GM12878 (cell line): Measurements from ENCODE around the gene HSPBP1. TPM values are rescaled to one million over a fixed set of nuclear protein-coding genes. Genes with fewer than 3 reads are reported as not detected.

Experiments used
- ATF7 ChIP-seq: fragments of 450-650 bp; IDR thresholded peaks from 2 replicates; pipeline ENCODE4 v1.6.1; 2016; ENCODE audit warnings: low read depth, mild to moderate bottlenecking
- CREM ChIP-seq: IDR thresholded peaks from 2 replicates; pipeline ENCODE4 v1.6.1; 2014; ENCODE audit warnings: antibody characterized with exemption, low read depth
- KDM1A ChIP-seq: fragments of 200-600 bp; sonication (generic); IDR thresholded peaks from 2 replicates; pipeline ENCODE4 v1.6.1; 2016; ENCODE audit warnings: borderline replicate concordance
- ZBED1 ChIP-seq: IDR thresholded peaks from 2 replicates; pipeline ENCODE4 v1.6.1; 2016; ENCODE audit warnings: borderline replicate concordance
- ZNF207 ChIP-seq: fragments of 450-650 bp; IDR thresholded peaks from 2 replicates; pipeline ENCODE4 v1.6.1; 2014; ENCODE audit warnings: antibody characterized with exemption, mild to moderate bottlenecking, borderline replicate concordance
- polyA plus RNA-seq, 11 experiments: library from polyadenylated mRNA; depleted of rRNA in 4 of 11; unstranded in 6 of 11; stranded (reverse) in 5 of 11; fragments of >200 nt; fragmentation: Nextera tagmentation in 4 of 11; fragmentation: Illumina TruSeq in 1 of 11; extraction: Ambion mirVana in 4 of 11; extraction: Trizol in 1 of 11; gene quantifications; 1 replicate in 1 of 11; 2 replicates in 10 of 11; pipeline versions ENCODE4 v1.2.1 to v1.2.3, GENCODE V29; 2011 to 2016; ENCODE audit warnings: inconsistent platforms in 2 of 11, missing spikeins in 2 of 11, low read depth in 1 of 11
- total RNA-seq, 4 experiments: library from RNA; depleted of rRNA in 3 of 4; stranded (reverse); fragments of >200 nt in 3 of 4; fragmentation: Illumina TruSeq in 1 of 4; extraction: Trizol in 1 of 4; gene quantifications; 2 replicates each; pipeline versions ENCODE4 v1.2.1 to v1.2.3, GENCODE V29; 2013 to 2021
- TF ChIP-seq, protein P1 (sequence below): fragments of 150-350 bp; IDR thresholded peaks from 2 replicates; pipeline ENCODE4 v1.6.1; 2016; ENCODE audit warnings: low read depth, low read length
- TF ChIP-seq, protein P2 (sequence below): IDR thresholded peaks from 2 replicates; pipeline ENCODE4 v1.6.1; 2011; ENCODE audit warnings: borderline replicate concordance, low read depth, mild to moderate bottlenecking, moderate library complexity, mixed read lengths, low read length; ENCODE audit not compliant: insufficient read depth; ENCODE audit errors: extremely low read length
- TF ChIP-seq, protein P3 (sequence below): fragments of 450-650 bp; IDR thresholded peaks from 2 replicates; pipeline ENCODE4 v1.6.1; 2017; ENCODE audit warnings: mild to moderate bottlenecking, low read depth, inconsistent platforms; ENCODE audit not compliant: poor library complexity, severe bottlenecking
- TF ChIP-seq, protein P4 (sequence below): fragments of 450-650 bp; IDR thresholded peaks from 2 replicates; pipeline ENCODE4 v1.6.1; 2017; ENCODE audit warnings: mild to moderate bottlenecking, moderate library complexity

HSPBP1 gene
- total and polyA plus RNA-seq, 10 of the 15 experiments (the other 5 are each of a cell fraction or from before 2014, with no cell fraction given): 0.18 to 83.3 (median 23.0) TPM

DNA sequence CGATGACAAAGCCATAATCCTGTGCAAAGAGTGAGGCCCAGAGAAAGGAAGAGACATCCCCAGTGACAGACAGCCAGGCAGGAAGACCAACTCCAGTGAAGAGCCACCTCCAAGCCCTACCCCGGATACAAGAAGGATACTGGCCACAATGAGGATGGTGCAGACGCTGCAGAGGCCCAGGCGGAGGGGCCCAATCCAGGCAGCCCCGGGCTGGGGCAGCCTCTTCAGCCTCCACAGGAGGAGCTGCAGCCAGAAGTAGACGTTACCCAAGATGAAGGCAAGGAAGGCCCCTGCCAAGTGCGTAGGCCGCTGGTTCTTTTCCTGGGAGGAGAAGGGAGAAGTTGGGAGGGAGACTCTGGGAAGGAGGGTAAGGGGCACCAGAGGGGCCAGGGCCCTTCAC, 36.7 kb upstream of the HSPBP1 start (continued):
- TF ChIP-seq, protein P1, sequence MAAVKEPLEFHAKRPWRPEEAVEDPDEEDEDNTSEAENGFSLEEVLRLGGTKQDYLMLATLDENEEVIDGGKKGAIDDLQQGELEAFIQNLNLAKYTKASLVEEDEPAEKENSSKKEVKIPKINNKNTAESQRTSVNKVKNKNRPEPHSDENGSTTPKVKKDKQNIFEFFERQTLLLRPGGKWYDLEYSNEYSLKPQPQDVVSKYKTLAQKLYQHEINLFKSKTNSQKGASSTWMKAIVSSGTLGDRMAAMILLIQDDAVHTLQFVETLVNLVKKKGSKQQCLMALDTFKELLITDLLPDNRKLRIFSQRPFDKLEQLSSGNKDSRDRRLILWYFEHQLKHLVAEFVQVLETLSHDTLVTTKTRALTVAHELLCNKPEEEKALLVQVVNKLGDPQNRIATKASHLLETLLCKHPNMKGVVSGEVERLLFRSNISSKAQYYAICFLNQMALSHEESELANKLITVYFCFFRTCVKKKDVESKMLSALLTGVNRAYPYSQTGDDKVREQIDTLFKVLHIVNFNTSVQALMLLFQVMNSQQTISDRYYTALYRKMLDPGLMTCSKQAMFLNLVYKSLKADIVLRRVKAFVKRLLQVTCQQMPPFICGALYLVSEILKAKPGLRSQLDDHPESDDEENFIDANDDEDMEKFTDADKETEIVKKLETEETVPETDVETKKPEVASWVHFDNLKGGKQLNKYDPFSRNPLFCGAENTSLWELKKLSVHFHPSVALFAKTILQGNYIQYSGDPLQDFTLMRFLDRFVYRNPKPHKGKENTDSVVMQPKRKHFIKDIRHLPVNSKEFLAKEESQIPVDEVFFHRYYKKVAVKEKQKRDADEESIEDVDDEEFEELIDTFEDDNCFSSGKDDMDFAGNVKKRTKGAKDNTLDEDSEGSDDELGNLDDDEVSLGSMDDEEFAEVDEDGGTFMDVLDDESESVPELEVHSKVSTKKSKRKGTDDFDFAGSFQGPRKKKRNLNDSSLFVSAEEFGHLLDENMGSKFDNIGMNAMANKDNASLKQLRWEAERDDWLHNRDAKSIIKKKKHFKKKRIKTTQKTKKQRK: no peak
- TF ChIP-seq, protein P2, sequence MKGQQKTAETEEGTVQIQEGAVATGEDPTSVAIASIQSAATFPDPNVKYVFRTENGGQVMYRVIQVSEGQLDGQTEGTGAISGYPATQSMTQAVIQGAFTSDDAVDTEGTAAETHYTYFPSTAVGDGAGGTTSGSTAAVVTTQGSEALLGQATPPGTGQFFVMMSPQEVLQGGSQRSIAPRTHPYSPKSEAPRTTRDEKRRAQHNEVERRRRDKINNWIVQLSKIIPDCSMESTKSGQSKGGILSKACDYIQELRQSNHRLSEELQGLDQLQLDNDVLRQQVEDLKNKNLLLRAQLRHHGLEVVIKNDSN: no peak
- TF ChIP-seq, protein P3, sequence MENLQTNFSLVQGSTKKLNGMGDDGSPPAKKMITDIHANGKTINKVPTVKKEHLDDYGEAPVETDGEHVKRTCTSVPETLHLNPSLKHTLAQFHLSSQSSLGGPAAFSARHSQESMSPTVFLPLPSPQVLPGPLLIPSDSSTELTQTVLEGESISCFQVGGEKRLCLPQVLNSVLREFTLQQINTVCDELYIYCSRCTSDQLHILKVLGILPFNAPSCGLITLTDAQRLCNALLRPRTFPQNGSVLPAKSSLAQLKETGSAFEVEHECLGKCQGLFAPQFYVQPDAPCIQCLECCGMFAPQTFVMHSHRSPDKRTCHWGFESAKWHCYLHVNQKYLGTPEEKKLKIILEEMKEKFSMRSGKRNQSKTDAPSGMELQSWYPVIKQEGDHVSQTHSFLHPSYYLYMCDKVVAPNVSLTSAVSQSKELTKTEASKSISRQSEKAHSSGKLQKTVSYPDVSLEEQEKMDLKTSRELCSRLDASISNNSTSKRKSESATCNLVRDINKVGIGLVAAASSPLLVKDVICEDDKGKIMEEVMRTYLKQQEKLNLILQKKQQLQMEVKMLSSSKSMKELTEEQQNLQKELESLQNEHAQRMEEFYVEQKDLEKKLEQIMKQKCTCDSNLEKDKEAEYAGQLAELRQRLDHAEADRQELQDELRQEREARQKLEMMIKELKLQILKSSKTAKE: no peak
- no peak for TF ChIP-seq KDM1A
- TF ChIP-seq CREM: no peak
- TF ChIP-seq ATF7: no peak
- TF ChIP-seq ZNF207: no peak
- TF ChIP-seq, protein P4, sequence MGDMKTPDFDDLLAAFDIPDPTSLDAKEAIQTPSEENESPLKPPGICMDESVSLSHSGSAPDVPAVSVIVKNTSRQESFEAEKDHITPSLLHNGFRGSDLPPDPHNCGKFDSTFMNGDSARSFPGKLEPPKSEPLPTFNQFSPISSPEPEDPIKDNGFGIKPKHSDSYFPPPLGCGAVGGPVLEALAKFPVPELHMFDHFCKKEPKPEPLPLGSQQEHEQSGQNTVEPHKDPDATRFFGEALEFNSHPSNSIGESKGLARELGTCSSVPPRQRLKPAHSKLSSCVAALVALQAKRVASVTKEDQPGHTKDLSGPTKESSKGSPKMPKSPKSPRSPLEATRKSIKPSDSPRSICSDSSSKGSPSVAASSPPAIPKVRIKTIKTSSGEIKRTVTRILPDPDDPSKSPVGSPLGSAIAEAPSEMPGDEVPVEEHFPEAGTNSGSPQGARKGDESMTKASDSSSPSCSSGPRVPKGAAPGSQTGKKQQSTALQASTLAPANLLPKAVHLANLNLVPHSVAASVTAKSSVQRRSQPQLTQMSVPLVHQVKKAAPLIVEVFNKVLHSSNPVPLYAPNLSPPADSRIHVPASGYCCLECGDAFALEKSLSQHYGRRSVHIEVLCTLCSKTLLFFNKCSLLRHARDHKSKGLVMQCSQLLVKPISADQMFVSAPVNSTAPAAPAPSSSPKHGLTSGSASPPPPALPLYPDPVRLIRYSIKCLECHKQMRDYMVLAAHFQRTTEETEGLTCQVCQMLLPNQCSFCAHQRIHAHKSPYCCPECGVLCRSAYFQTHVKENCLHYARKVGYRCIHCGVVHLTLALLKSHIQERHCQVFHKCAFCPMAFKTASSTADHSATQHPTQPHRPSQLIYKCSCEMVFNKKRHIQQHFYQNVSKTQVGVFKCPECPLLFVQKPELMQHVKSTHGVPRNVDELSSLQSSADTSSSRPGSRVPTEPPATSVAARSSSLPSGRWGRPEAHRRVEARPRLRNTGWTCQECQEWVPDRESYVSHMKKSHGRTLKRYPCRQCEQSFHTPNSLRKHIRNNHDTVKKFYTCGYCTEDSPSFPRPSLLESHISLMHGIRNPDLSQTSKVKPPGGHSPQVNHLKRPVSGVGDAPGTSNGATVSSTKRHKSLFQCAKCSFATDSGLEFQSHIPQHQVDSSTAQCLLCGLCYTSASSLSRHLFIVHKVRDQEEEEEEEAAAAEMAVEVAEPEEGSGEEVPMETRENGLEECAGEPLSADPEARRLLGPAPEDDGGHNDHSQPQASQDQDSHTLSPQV: no peak
- TF ChIP-seq ZBED1: no peak
- TF ChIP-seq, all 136 proteins: peak for 0
